CD4-positive, alpha-beta T cell treated with Interleukin-15 for 4 hours (primary cell): Measurements from ENCODE around the gene FANCL.
"Not testable (repeated sequence)": the region's sequence is repeated elsewhere in the genome, so short reads cannot be mapped to it uniquely, and the experiment has no call there.

ENCODE experiments used
- DNase-seq: peaks from one replicate; pipeline ENCODE4 v3.0.0-alpha.2; 2020; ENCODE audit warnings: low spot score

The FANCL gene

DNA sequence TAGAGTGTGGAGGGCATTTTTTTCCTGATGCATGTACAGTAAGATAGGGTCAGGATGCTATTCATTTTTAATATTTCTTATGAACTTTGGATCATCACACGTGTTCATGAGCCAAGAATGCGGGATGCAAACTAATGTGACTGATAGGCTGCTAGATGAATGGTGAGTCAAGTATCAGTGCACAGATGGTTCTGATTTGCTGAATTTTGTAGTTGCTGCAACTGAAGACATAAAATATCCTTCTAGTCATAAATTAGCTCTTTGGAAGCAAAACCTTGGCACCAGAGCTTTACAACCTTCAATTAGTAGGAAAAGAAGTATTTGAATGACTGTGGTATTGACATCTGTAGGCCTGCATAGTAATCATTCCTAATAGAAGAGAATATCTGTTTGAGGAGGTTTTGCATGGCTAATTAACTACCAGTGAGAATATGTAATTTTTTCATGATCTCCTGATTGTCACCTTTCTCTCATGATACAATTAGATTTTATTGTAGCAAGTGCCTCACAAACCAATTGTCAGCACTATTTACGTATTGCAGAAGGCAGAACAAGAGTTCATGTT lies 100.5 kb downstream of the FANCL start:
- no peak for DNase-seq

DNA sequence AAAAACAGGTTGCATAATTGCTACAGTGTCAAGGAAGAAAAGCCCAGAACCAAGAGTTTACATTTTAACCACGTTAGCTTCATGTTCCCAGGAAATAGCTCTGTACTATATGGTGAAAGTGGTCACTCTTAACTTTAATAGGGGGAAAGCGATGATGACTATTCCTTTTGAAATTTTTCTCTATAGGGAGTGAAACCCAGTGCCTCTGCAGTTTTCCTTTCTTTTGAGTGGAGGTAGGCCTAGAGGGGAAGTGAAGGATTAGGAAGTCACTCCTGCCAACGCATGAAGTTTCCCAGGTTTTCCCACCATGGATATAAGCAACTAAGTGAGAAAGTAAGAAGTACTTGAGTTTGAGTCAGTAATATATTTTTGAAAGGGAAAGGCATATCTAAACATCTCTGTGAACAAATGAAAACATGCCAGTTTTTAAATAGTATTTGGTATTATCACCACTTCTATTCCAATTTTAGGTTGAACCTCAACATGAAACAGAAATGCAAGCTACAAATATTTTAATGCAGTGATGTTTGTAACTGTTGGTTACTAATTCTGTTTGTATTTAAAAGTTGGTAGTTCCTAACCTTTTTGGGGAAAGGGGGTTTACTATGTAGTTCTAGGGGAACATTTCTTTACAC lies 102.6 kb downstream of the FANCL start:
- DNase-seq: no peak

- DNase-seq: no peak
Measured at GRCh38 chr2:58137856-58138255, 103.3 kb downstream of the FANCL start.

DNA sequence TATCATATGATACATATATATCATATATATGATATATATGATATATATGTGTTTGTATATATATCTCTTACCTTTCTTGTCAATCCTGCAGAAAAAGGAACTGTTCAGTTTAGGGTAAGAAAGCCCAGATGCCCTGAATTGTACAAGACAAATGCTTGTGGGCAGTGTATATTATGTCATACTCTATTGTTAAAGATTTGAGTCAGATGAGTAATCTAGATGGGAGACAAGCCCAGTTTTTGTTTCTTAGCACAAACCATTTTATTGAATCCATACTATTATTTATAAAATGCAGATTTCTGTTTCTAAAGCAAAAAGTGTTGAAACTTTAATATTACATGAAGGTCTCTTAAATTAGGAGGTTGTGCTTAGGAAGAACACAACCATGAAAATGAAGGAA lies 103.9 kb downstream of the FANCL start:
- DNase-seq: no peak

DNA sequence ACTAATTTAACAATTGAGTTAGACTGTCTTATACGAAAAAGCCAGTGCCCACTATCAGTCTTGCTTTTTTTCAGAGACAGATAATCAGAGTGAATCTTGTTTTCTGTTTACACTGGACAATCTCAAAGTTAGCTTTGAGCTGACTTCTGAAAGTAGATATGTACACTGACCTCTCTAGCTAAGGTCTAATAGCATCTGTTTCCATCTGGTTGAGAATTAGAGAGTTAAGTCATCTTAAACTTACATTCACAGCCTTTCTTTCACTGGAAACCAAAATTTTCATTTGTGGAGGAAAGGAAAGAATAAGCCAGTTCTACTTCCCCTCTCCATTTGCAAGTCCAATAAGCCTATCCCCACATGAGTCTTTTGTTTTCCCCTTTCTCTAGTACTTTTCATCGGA lies 105.3 kb downstream of the FANCL start:
- DNase-seq: no peak

GRCh38 chr2:58133395-58133794 lies 107.7 kb downstream of the FANCL start:
- no peak for DNase-seq

- no peak for DNase-seq
Measured at GRCh38 chr2:58131191-58132011, 109.7 kb downstream of the FANCL start.

GRCh38 chr2:58130238-58130637 lies 110.9 kb downstream of the FANCL start:
- no peak for DNase-seq

DNA sequence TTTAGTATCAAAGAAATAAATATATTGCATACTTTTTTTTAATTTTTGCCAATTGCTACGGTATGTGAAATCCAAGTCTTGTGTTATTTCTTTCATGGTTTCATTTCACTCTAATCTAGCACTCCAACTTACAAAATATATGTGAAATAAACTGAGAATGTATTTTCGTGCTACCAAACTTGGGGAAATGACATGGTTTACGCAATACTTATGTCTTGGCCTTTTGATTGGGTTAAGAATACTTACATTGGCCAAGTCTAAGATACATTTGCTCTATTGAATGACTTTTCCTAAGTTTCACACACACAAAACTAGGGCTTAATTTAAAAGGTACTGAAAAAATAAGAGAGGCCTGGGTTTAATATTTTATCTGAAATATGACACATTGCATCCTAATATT lies 114.0 kb downstream of the FANCL start:
- DNase-seq: no peak

- DNase-seq: no peak
Measured at GRCh38 chr2:58122540-58122939, 118.6 kb downstream of the FANCL start.

- no peak for DNase-seq
Measured at GRCh38 chr2:58122040-58122439, 119.1 kb downstream of the FANCL start.

DNA sequence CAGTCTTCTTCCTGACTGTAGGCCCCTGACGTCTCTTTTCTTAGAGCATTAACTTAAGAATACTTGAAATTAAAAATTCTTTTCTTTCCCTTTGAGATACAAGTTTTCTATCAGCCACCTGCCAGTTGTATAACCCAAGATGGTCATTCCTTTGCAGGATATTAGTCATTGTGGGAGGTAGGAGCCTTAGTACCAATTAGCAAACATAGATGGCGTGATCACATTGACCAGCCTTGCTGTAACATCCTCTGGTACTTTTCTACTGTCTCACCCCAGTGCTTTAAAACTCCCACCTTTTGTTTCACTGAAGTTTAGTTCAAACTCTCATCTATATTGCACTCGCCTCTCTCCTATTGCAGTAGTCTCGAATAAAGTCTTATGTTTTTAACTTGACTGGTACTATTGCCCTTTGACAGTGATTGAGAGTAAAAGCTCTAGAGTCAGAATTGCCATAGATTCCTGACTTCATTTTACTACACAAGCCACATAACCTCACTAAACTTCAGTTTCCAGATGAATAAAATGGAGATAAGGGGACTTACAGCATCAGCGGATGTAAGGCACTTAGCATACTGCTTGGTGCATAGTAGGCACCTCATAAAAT lies 120.4 kb downstream of the FANCL start:
- no peak for DNase-seq

- DNase-seq: not testable (repeated sequence)
Measured at GRCh38 chr2:58113563-58113962, 127.6 kb downstream of the FANCL start.

DNA sequence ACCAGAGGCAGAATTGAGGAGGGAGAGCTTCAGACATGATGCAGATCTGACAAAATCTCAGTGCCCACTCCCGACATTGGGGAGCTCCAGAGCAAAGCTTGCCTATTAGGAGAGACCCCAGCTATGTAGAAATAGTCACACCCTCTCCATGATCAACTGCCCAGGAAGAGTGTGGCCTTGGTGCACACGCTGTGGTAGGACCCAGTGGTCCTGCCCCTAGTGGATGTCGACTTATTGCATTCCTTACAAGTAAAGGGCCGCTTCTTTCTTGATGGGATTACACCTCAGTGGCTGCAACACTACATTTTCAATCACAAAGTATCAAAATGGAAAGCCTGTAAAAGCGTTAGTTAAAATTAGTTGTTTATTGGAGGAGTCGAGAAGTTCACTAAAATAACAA lies 130.4 kb downstream of the FANCL start:
- no peak for DNase-seq

DNA sequence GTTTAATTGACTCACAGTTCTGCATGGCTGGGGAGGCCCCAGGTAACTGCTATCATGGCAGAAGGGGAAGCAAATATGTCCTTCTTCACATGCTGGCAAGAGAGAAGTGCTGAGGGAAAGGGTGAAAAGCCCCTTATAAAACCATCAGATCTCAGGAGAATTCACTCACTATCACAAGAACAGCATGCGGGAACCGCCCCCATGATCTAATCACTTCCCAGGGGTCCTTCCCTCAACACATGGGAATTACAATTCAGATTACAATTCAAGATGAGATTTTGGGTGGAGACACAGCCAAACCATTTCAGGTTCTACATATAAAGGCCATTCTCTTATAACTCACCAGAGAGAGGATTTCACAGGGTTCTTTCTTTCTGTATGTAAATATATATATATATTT lies 131.6 kb downstream of the FANCL start:
- no peak for DNase-seq
